Hepatocyte (in vitro differentiated cells): ENCODE data around the gene GLS. TPM values are rescaled to one million over a fixed set of nuclear protein-coding genes. Genes with fewer than 3 reads are reported as not detected.

Source experiments
- DNase-seq: peaks from one replicate; pipeline ENCODE4 v3.0.0-alpha.2; 2016; ENCODE audit warnings: low spot score
- H2AFZ ChIP-seq: fragments of 200-600 bp; sonication (generic); 2 replicates; pipeline ENCODE4 v1.6.0; 2016; ENCODE audit warnings: antibody characterized with exemption, mild to moderate bottlenecking
- H3K27ac ChIP-seq: fragments of 200-600 bp; sonication (generic); 2 replicates; pipeline ENCODE4 v1.5.1; 2016; ENCODE audit warnings: mild to moderate bottlenecking
- H3K27me3 ChIP-seq: fragments of 200-600 bp; sonication (generic); 2 replicates; pipeline ENCODE4 v1.6.1; 2016
- H3K36me3 ChIP-seq: fragments of 200-600 bp; sonication (generic); replicated peaks from 2 replicates; pipeline ENCODE4 v1.5.1; 2016; ENCODE audit warnings: low read depth; ENCODE audit not compliant: insufficient read depth
- H3K4me1 ChIP-seq: fragments of 200-600 bp; sonication (generic); 2 replicates; pipeline ENCODE4 v1.5.1; 2016; ENCODE audit warnings: mild to moderate bottlenecking, moderate library complexity; ENCODE audit not compliant: insufficient read depth
- H3K4me2 ChIP-seq: fragments of 200-600 bp; sonication (generic); 2 replicates; pipeline ENCODE4 v1.6.0; 2016
- H3K4me3 ChIP-seq: fragments of 200-600 bp; sonication (generic); 2 replicates; pipeline ENCODE4 v1.5.1; 2016; ENCODE audit warnings: mild to moderate bottlenecking
- H3K79me2 ChIP-seq: fragments of 200-600 bp; sonication (generic); 2 replicates; pipeline ENCODE4 v1.6.0; 2017; ENCODE audit warnings: mild to moderate bottlenecking
- H3K9me2 ChIP-seq: fragments of 200-600 bp; sonication (generic); replicated peaks from 2 replicates; pipeline ENCODE4 v1.6.0; 2017; ENCODE audit warnings: mild to moderate bottlenecking; ENCODE audit not compliant: insufficient read depth
- H3K9me3 ChIP-seq: fragments of 200-600 bp; sonication (generic); 2 replicates; pipeline ENCODE4 v1.5.1; 2016; ENCODE audit warnings: low read depth, mild to moderate bottlenecking
- H4K20me1 ChIP-seq: fragments of 200-600 bp; sonication (generic); 2 replicates; pipeline ENCODE4 v1.6.0; 2016; ENCODE audit warnings: mild to moderate bottlenecking; ENCODE audit not compliant: insufficient read depth, poor library complexity, severe bottlenecking
- EZH2 ChIP-seq: fragments of 200-600 bp; sonication (generic); IDR thresholded peaks from 2 replicates; pipeline ENCODE4 v1.6.1; 2016; ENCODE audit warnings: antibody characterized with exemption, mild to moderate bottlenecking, borderline replicate concordance
- EZH2phosphoT487 ChIP-seq: fragments of 200-600 bp; sonication (generic); IDR thresholded peaks from one replicate; pipeline ENCODE4 v1.6.1; 2018; ENCODE audit warnings: antibody characterized with exemption, mild to moderate bottlenecking, low read depth, moderate library complexity; ENCODE audit not compliant: unreplicated experiment, severe bottlenecking
- WGBS: methylation state at CpG from one replicate; pipeline ENCODE4 v1.1.6; 2016; ENCODE audit warnings: low lambda C conversion rate; ENCODE audit errors: missing lambda C conversion rate; 5-methylcytosine and 5-hydroxymethylcytosine counted together
- polyA plus RNA-seq: library from polyadenylated mRNA; unstranded; fragments of >200 nt; fragmentation: Nextera tagmentation; extraction: Ambion mirVana; gene quantifications from 2 replicates; pipeline ENCODE4 v1.2.1, GENCODE V29; 2016
- total RNA-seq: library from RNA; depleted of rRNA; stranded (reverse); fragments of >200 nt; gene quantifications from 2 replicates; pipeline ENCODE4 v1.2.3, GENCODE V29; 2014
- TF ChIP-seq, protein P1 (sequence below): fragments of 200-600 bp; sonication (generic); IDR thresholded peaks from 2 replicates; pipeline ENCODE4 v1.5.1; 2016; ENCODE audit warnings: antibody characterized with exemption, mild to moderate bottlenecking; ENCODE audit not compliant: poor library complexity

Gene GLS
- total and polyA plus RNA-seq, 2 experiments from 2014 or later, result 78.8 to 460 TPM

DNA sequence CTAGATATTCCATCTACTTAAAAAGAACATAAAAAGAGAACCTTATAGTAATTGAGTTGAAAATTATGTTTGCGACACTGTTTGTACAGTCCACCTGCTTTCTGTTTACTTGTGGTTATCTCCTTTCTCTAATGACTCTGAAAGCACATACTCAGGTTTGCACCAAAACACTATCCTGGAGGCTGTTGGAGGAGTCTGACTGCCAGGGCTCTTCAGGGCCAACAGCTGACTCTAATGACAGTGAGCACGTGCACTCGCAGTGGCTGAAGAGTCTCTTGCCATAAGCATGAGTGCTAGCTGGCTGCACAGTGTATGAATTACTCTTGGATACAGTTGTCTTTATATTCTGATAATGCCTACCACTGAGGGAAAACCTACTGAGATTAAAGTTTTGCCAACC, 16.7 kb upstream of the GLS start:
- Histone ChIP-seq H3K27ac (peak overlapping the region; percentile 59), H4K20me1 (no peaks in the 10 kb centered on the region), H3K9me3 (no peaks in the 10 kb centered on the region), H3K9me2 (no peaks in the 10 kb centered on the region), H3K4me1 (peaks cover 18% of the 10 kb centered on the region), H3K79me2 (no peaks in the 10 kb centered on the region), H2AFZ (no peak overlapping the region), H3K4me3 (no peak overlapping the region), H3K27me3 (no peaks in the 10 kb centered on the region), H3K4me2 (no peak overlapping the region), H3K36me3 (no peaks in the 10 kb centered on the region)
- peak; percentile 60 for DNase-seq
- no peak for TF ChIP-seq EZH2phosphoT487
- no peak for TF ChIP-seq EZH2
- TF ChIP-seq, protein P1, sequence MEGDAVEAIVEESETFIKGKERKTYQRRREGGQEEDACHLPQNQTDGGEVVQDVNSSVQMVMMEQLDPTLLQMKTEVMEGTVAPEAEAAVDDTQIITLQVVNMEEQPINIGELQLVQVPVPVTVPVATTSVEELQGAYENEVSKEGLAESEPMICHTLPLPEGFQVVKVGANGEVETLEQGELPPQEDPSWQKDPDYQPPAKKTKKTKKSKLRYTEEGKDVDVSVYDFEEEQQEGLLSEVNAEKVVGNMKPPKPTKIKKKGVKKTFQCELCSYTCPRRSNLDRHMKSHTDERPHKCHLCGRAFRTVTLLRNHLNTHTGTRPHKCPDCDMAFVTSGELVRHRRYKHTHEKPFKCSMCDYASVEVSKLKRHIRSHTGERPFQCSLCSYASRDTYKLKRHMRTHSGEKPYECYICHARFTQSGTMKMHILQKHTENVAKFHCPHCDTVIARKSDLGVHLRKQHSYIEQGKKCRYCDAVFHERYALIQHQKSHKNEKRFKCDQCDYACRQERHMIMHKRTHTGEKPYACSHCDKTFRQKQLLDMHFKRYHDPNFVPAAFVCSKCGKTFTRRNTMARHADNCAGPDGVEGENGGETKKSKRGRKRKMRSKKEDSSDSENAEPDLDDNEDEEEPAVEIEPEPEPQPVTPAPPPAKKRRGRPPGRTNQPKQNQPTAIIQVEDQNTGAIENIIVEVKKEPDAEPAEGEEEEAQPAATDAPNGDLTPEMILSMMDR, result no peak
- WGBS, result 25% methylated on average over 3 of the region's 3 CpGs

DNA sequence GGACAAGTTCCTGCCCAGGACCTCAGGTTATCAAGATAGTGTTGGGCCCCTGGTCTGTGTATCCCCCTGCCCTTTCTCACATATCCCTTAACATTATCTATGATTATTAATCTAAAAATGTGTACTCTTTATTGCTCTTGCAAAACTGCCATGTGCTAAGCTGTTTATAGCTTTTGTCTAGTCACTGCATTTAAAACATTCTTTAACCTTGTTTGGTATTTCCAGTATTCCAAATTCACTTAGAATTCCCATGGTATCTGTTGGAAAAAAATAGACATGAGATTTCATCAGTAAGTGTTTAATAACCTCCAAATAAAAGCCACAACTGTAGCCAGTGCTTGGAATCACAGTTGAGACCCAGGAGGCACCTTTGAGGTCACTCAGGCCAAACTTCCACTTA, 16.2 kb upstream of the GLS start:
- H3K4me2 ChIP-seq, result no peak overlapping the region
- TF ChIP-seq EZH2 (no peak), EZH2phosphoT487 (no peak)
- TF ChIP-seq, protein P1, result no peak

DNA sequence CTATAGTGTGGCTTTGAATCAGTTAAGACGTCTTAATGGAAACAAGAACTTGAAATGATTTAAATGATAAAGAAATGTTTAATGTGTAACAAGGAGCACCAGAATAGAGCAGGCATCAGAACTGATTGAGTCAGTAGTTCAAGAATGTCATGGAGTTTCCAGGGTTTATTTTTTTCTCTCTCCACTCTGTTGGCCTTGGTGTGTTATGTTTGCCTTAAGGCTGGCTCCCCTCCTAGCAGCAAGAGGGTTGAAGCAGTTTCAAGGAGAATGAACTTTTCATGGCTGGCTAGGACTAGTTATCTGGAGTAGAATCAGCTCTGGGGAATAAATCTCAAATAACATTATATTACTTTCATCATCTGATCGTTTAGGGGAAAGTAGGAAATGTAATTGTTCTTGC, 13.4 kb upstream of the GLS start:
- H3K9me3 ChIP-seq, result no peaks in the 10 kb centered on the region
- TF ChIP-seq EZH2phosphoT487, result no peak
- no peak for TF ChIP-seq EZH2
- TF ChIP-seq, protein P1, result no peak
- no peak overlapping the region for H3K4me2 ChIP-seq
- no peaks in the 10 kb centered on the region for H3K36me3 ChIP-seq
- no peaks in the 10 kb centered on the region for H3K27me3 ChIP-seq
- no peaks in the 10 kb centered on the region for H4K20me1 ChIP-seq
- H3K9me2 ChIP-seq, result no peaks in the 10 kb centered on the region
- H3K79me2 ChIP-seq, result no peaks in the 10 kb centered on the region
- 74% methylated on average over 2 of the region's 2 CpGs for whole genome bisulfite sequencing
- peak overlapping the region; percentile 40 for H3K27ac ChIP-seq
- H3K4me1 ChIP-seq, result peaks cover 10% of the 10 kb centered on the region
- DNase-seq, result no peak
- H2AFZ ChIP-seq, result no peak overlapping the region
- no peak overlapping the region for H3K4me3 ChIP-seq

More for the DNA sequence above, 16.2 kb upstream of the GLS start:
- Histone ChIP-seq H4K20me1 (no peaks in the 10 kb centered on the region), H3K36me3 (no peaks in the 10 kb centered on the region), H3K9me2 (no peaks in the 10 kb centered on the region), H3K9me3 (no peaks in the 10 kb centered on the region), H3K79me2 (no peaks in the 10 kb centered on the region), H3K4me3 (no peak overlapping the region), H2AFZ (no peak overlapping the region), H3K27ac (peak overlapping the region; percentile 59), H3K27me3 (no peaks in the 10 kb centered on the region), H3K4me1 (peaks cover 15% of the 10 kb centered on the region)
- DNase-seq, result no peak

DNA sequence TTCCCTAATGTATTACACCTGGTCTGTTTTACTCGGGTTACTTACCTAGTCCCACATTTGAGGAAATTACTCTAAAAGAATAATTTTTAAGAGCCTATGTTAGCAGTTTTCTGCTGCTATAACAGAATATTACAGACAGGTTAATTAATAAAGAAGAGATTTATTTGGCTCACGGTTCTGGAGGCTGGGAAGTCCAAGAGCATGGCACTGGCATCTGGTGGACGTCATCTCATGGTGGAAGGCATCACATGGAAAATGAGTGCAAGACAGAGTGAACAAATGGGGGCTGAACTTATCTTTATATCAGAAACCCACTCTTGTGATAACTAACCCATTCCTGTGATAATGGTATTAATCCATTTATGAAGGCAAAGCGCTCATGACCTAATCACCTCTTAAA, 12.8 kb upstream of the GLS start:
- peaks cover 10% of the 10 kb centered on the region for H3K4me1 ChIP-seq
- TF ChIP-seq, protein P1, result no peak
- TF ChIP-seq EZH2phosphoT487 (no peak), EZH2 (no peak)
- H3K9me2 ChIP-seq, result no peaks in the 10 kb centered on the region
- H3K4me3 ChIP-seq, result no peak overlapping the region
- no peak overlapping the region for H2AFZ ChIP-seq
- H3K9me3 ChIP-seq, result no peaks in the 10 kb centered on the region
- no peaks in the 10 kb centered on the region for H4K20me1 ChIP-seq
- no peaks in the 10 kb centered on the region for H3K36me3 ChIP-seq
- no peaks in the 10 kb centered on the region for H3K79me2 ChIP-seq
- WGBS, result 73% methylated on average over 4 of the region's 4 CpGs
- no peaks in the 10 kb centered on the region for H3K27me3 ChIP-seq
- H3K4me2 ChIP-seq, result no peak overlapping the region
- DNase-seq, result no peak
- H3K27ac ChIP-seq, result no peak overlapping the region
